K562 (cell line): Measurements from ENCODE around the gene LRP2. TPM values are rescaled to one million over a fixed set of nuclear protein-coding genes. Genes with fewer than 3 reads are reported as not detected.

Source experiments
- ATAC-seq: fragments of 200-7000 bp; cut with Tn5 transposase; 3 replicates; pipeline ENCODE4 v1.9.1; 2020; ENCODE audit warnings: moderate library complexity
- BruUV-seq: library from RNA; stranded (reverse); fragments of 400-500 nt; replicated peaks from 2 replicates; lab custom pipeline; 2021; lab: Mats Ljungman, UMichigan
- CTCF ChIA-PET: fragments of 300-600 bp; formaldehyde crosslinking; extraction: SDS; loops from one replicate; lab custom pipeline; 2021; ENCODE audit warnings: low intra/inter-chr PET ratio; lab: Yijun Ruan, JAX
- POLR2A ChIA-PET: fragments of 300-600, 350-650 bp; sonication (Branson Sonifier 250); formaldehyde crosslinking; extraction: SDS; loops from one replicate; lab custom pipeline; 2021; ENCODE audit warnings: antibody characterized with exemption, inconsistent platforms; lab: Yijun Ruan, JAX
- DNase-seq, 4 experiments: peaks; one replicate each; pipeline versions ENCODE4 v3.0.0 to v3.0.0-alpha.2; 2011 to 2018; ENCODE audit warnings: low spot score in 3 of 4, mixed read lengths in 3 of 4; ENCODE audit errors: extremely low read depth in 1 of 4
- FAIRE-seq: peaks from 2 replicates; lab custom pipeline; 2011; peaks lifted over from hg19 to GRCh38; lab: Jason Lieb, UNC
- H2AFZ ChIP-seq: 2 replicates; pipeline ENCODE4 v1.6.0; 2011; ENCODE audit warnings: low read depth, low read length, control low read depth, inconsistent platforms
- H3K27ac ChIP-seq: fragments of 200-600 bp; 3 replicates; pipeline ENCODE4 v1.8.0; 2011; ENCODE audit warnings: low read depth, mild to moderate bottlenecking, control low read depth, inconsistent platforms, low read length, moderate library complexity, mixed read lengths; ENCODE audit errors: extremely low read depth
- H3K27me3 ChIP-seq, 2 experiments: fragments of 300-600 bp in 1 of 2; 2 replicates in 1 of 2; 3 replicates in 1 of 2; pipeline versions ENCODE4 v1.6.0 to v1.8.0; 2011; ENCODE audit warnings: inconsistent platforms in 2 of 2, low read length in 2 of 2, mild to moderate bottlenecking in 1 of 2, mixed read lengths in 1 of 2, moderate library complexity in 1 of 2; ENCODE audit not compliant: control insufficient read depth in 2 of 2, insufficient read depth in 2 of 2
- H3K36me3 ChIP-seq: fragments of 300-600 bp; 3 replicates; pipeline ENCODE4 v1.8.0; 2011; ENCODE audit warnings: mild to moderate bottlenecking, low read length, inconsistent platforms; ENCODE audit not compliant: control insufficient read depth, insufficient read depth
- H3K4me1 ChIP-seq, 2 experiments: fragments of 200-600 bp in 1 of 2; replicated peaks in 1 of 2; 2 replicates in 1 of 2; 3 replicates in 1 of 2; pipeline versions ENCODE4 v1.5.1 to v1.8.0; 2011; ENCODE audit warnings: inconsistent platforms in 2 of 2, low read length in 2 of 2, mild to moderate bottlenecking in 1 of 2, mixed read lengths in 1 of 2, moderate library complexity in 1 of 2; ENCODE audit not compliant: control insufficient read depth in 2 of 2, insufficient read depth in 2 of 2
- H3K4me2 ChIP-seq: 2 replicates; pipeline ENCODE4 v1.6.1; 2011; ENCODE audit warnings: low read length, control low read depth, inconsistent platforms, mixed read lengths; ENCODE audit not compliant: insufficient read depth
- H3K4me3 ChIP-seq: fragments of 200-600 bp; sonication (generic), shearing (Covaris generic); 2 replicates; pipeline ENCODE4 v1.5.1; 2016; ENCODE audit warnings: control low read depth, inconsistent platforms
- H3K79me2 ChIP-seq: fragments of 200-600 bp; 3 replicates; pipeline ENCODE4 v1.8.0; 2011; ENCODE audit warnings: low read length, inconsistent platforms; ENCODE audit not compliant: control insufficient read depth, insufficient read depth
- H3K9ac ChIP-seq, 2 experiments: 2 replicates each; pipeline versions ENCODE4 v1.6.0 to v1.6.1; 2011; ENCODE audit warnings: low read depth in 2 of 2, low read length in 2 of 2, control low read depth in 1 of 2, inconsistent platforms in 1 of 2, mild to moderate bottlenecking in 1 of 2, mixed read lengths in 1 of 2; ENCODE audit not compliant: insufficient read depth in 1 of 2
- H3K9me1 ChIP-seq: one replicate; pipeline ENCODE4 v1.6.0; 2011; ENCODE audit warnings: inconsistent platforms, mild to moderate bottlenecking, low read length, moderate library complexity; ENCODE audit not compliant: control insufficient read depth, insufficient read depth
- H3K9me3 ChIP-seq: replicated peaks from 2 replicates; pipeline ENCODE4 v1.5.1; 2011; ENCODE audit warnings: low read depth, low read length, inconsistent platforms; ENCODE audit not compliant: control insufficient read depth, insufficient read depth
- H4K20me1 ChIP-seq: replicated peaks from 2 replicates; pipeline ENCODE4 v1.6.1; 2011; ENCODE audit warnings: low read length, inconsistent platforms, mixed read lengths; ENCODE audit not compliant: control insufficient read depth, insufficient read depth
- ARHGAP35 ChIP-seq: fragments of 450-650 bp; IDR thresholded peaks from 2 replicates; pipeline ENCODE4 v1.6.1; 2018; ENCODE audit not compliant: partially characterized antibody
- CHCHD3 ChIP-seq: fragments of 250-450 bp; sonication (Bioruptor Pico); IDR thresholded peaks from 2 replicates; pipeline ENCODE4 v2.1.2; 2022; ENCODE audit warnings: mild to moderate bottlenecking
- EHMT2 ChIP-seq: fragments of 450-650 bp; IDR thresholded peaks from 2 replicates; pipeline ENCODE4 v1.6.1; 2018; ENCODE audit warnings: antibody characterized with exemption
- JUN ChIP-seq, 2 experiments: sonication (generic) in 1 of 2; formaldehyde crosslinking in 1 of 2; IDR thresholded peaks; 2 replicates each; pipeline versions ENCODE4 v1.6.1 to v1.8.0; 2012 to 2022; ENCODE audit warnings: borderline replicate concordance in 2 of 2, mild to moderate bottlenecking in 2 of 2, improper control_type of control experiment in 1 of 2, low read depth in 1 of 2, low read length in 1 of 2, missing genetic modification reagents in 1 of 2
- MGA ChIP-seq: fragments of 450-650 bp; IDR thresholded peaks from 2 replicates; pipeline ENCODE4 v1.6.1; 2016; ENCODE audit warnings: mild to moderate bottlenecking, moderate library complexity
- SMARCB1 ChIP-seq: IDR thresholded peaks from 2 replicates; pipeline ENCODE4 v1.6.1; 2011; ENCODE audit warnings: improper control_type of control experiment, low read depth; ENCODE audit not compliant: insufficient read length
- SP2 ChIP-seq: IDR thresholded peaks from 2 replicates; pipeline ENCODE4 v1.6.1; 2011; ENCODE audit warnings: mild to moderate bottlenecking, low read depth, low read length, moderate library complexity; ENCODE audit not compliant: poor library complexity, severe bottlenecking; ENCODE audit errors: extremely low read depth
- SPI1 ChIP-seq: IDR thresholded peaks from 2 replicates; pipeline ENCODE4 v1.6.1; 2011; ENCODE audit warnings: low read depth, low read length, control low read depth, borderline replicate concordance
- ZBTB43 ChIP-seq: sonication (generic); formaldehyde crosslinking; IDR thresholded peaks from 2 replicates; pipeline ENCODE4 v1.8.0; 2023; ENCODE audit warnings: mild to moderate bottlenecking, missing genetic modification reagents
- WGBS: fragments of 100-300 bp; shearing (Covaris generic); methylation state at CpG from one replicate; pipeline ENCODE4 v1.1.6; 2016; ENCODE audit warnings: low coverage, mixed read lengths; ENCODE audit not compliant: insufficient coverage; ENCODE audit errors: missing lambda C conversion rate; 5-methylcytosine and 5-hydroxymethylcytosine counted together
- in situ Hi-C: fragments of 300-500 bp; cut with MboI; formaldehyde crosslinking; loops from 4 replicates; pipeline ENCODE4 v1.15.0; 2018; ENCODE audit warnings: inconsistent platforms, mixed read lengths
- intact Hi-C: fragments of 100-400 bp; cut with micrococcal nuclease; formaldehyde crosslinking; loops from 2 replicates; pipeline ENCODE4 v1.14.2; 2022
- polyA plus RNA-seq, 8 experiments: library from polyadenylated mRNA; depleted of rRNA in 4 of 8; stranded (reverse) in 5 of 8; unstranded in 3 of 8; fragments of >200 nt; fragmentation: Nextera tagmentation in 2 of 8; fragmentation: Illumina TruSeq in 1 of 8; extraction: Ambion mirVana in 2 of 8; extraction: Trizol in 1 of 8; gene quantifications; 2 replicates each; pipeline versions ENCODE4 v1.2.1 to v1.2.3, GENCODE V29; 2011 to 2014; ENCODE audit warnings: inconsistent platforms in 1 of 8, missing spikeins in 1 of 8
- total RNA-seq, 7 experiments: library from RNA; depleted of rRNA in 6 of 7; stranded (reverse); fragments of >200 nt in 6 of 7; fragmentation: Illumina TruSeq in 2 of 7; extraction: Trizol in 2 of 7; gene quantifications; 2 replicates each; pipeline versions ENCODE4 v1.2.1 to v1.2.3, GENCODE V29; 2011 to 2021; ENCODE audit warnings: low replicate concordance in 1 of 7

The LRP2 gene
- total and polyA plus RNA-seq, 9 of the 15 experiments (the other 6 are each of a cell fraction or from before 2014, with no cell fraction given), result 0.04 to 0.18 (median 0.11) TPM; not detected in 1

- Histone ChIP-seq H3K27me3 (peaks cover 0 to 4% of the 10 kb centered on the region in 2 experiments; a peak in 1 of 5 replicates), H3K9me3 (no peaks in the 10 kb centered on the region), H3K9me1 (no peaks in the 10 kb centered on the region), H3K9ac (no peak overlapping the region), H3K4me3 (no peak overlapping the region), H2AFZ (no peak overlapping the region), H3K4me2 (no peak overlapping the region), H3K79me2 (no peaks in the 10 kb centered on the region), H3K27ac (no peak overlapping the region), H3K36me3 (no peaks in the 10 kb centered on the region), H3K4me1 (peaks cover 0 to 7% of the 10 kb centered on the region in 2 experiments; a peak in 4 of 5 replicates), H4K20me1 (no peaks in the 10 kb centered on the region)
- ATAC-seq (no peak), FAIRE-seq (no peak), DNase-seq (no peak)
- 8% methylated on average over 1 of the region's 1 CpG for WGBS
- in situ Hi-C loops, result no loop called here
- intact Hi-C loops, result no loop called here
- no TSS peak for BruUV-seq
- ChIA-PET POLR2A (interaction anchor here (0.7 to 0.8 kb wide), 2 partner anchors 15 to 145 kb away, joined by 3 to 4 read pairs; no protein-coding TSS in a partner anchor), CTCF (no interaction called here)
- TF ChIP-seq SP2, result no peak
- TF ChIP-seq SPI1, result no peak
- TF ChIP-seq ZBTB43 (CRISPR knock-in tag), result no peak
- no peak for TF ChIP-seq MGA
- no peak for TF ChIP-seq ARHGAP35
- TF ChIP-seq JUN (IDR thresholded peaks at IDR 0.05; ENCODE audit: borderline replicate concordance, low read depth, low read length), result no peak
- TF ChIP-seq JUN (CRISPR knock-in tag; IDR thresholded peaks at IDR 0.05; ENCODE audit: borderline replicate concordance), result no peak
- no peak for TF ChIP-seq SMARCB1
- TF ChIP-seq CHCHD3 (CRISPR knock-in tag), result no peak
- no peak for TF ChIP-seq EHMT2
Observed at GRCh38 chr2:169158874-169159273, 203.5 kb downstream of the LRP2 start.
